Tibial nerve (tissue), 4 donors: Measurements from ENCODE around the gene TMPRSS15.

Experiments
- EP300 ChIP-seq, 2 donors: sonication (generic); formaldehyde crosslinking; IDR thresholded peaks; one replicate each; pipeline ENCODE4 v1.6.1; 2017; ENCODE audit warnings: antibody characterized with exemption in 2 of 2, mild to moderate bottlenecking in 1 of 2
- POLR2A ChIP-seq, 2 donors: fragments of 450-650 bp; IDR thresholded peaks; one replicate each; pipeline ENCODE4 v1.6.1; 2017; ENCODE audit warnings: antibody characterized with exemption in 2 of 2, mild to moderate bottlenecking in 2 of 2, moderate library complexity in 2 of 2
- TF ChIP-seq, protein P1 (sequence below), 5 experiments: fragments of 200-600 bp in 3 of 5; fragments of 450-650 bp in 2 of 5; sonication (generic) in 3 of 5; IDR thresholded peaks; one replicate each; pipeline ENCODE4 v1.5.1; 2016 to 2019; ENCODE audit warnings: antibody characterized with exemption in 5 of 5, mild to moderate bottlenecking in 3 of 5, moderate library complexity in 2 of 5

DNA sequence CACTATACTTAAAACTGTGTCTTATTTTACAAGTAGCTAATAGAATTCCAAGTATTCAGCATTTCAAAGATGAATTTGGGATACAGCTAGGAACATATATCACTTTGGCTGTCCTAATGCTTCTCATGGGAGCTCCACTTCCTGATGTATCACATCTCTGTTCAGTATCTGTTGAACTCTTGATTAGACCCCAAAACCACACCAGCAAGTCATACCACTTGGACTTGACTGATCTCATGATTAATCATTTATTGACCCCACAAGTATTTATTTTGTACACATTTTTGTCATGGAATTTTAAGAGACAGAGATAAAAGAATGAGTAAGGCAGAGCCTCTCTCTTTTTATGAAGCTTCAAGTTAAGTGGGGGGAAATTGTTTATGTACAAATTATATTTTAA is 30.0 kb downstream of the TMPRSS15 start:
- TF ChIP-seq EP300 (IDR thresholded peaks at IDR 0.05) (no peak), POLR2A (IDR thresholded peaks at IDR 0.05) (no peak)
- TF ChIP-seq, protein P1, sequence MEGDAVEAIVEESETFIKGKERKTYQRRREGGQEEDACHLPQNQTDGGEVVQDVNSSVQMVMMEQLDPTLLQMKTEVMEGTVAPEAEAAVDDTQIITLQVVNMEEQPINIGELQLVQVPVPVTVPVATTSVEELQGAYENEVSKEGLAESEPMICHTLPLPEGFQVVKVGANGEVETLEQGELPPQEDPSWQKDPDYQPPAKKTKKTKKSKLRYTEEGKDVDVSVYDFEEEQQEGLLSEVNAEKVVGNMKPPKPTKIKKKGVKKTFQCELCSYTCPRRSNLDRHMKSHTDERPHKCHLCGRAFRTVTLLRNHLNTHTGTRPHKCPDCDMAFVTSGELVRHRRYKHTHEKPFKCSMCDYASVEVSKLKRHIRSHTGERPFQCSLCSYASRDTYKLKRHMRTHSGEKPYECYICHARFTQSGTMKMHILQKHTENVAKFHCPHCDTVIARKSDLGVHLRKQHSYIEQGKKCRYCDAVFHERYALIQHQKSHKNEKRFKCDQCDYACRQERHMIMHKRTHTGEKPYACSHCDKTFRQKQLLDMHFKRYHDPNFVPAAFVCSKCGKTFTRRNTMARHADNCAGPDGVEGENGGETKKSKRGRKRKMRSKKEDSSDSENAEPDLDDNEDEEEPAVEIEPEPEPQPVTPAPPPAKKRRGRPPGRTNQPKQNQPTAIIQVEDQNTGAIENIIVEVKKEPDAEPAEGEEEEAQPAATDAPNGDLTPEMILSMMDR (IDR thresholded peaks at IDR 0.05) = no peak
